GM12874 (cell line): ENCODE data around the gene CUL9.
A peak's percentile ranks its signal among the peaks of the same experiment; 100 is the strongest.

Experiments used
- CTCF ChIP-seq: IDR thresholded peaks from 2 replicates; pipeline ENCODE4 v1.5.1; 2011; ENCODE audit warnings: low read depth, mild to moderate bottlenecking, control low read depth, low read length, moderate library complexity; ENCODE audit not compliant: insufficient read depth

Gene CUL9

DNA sequence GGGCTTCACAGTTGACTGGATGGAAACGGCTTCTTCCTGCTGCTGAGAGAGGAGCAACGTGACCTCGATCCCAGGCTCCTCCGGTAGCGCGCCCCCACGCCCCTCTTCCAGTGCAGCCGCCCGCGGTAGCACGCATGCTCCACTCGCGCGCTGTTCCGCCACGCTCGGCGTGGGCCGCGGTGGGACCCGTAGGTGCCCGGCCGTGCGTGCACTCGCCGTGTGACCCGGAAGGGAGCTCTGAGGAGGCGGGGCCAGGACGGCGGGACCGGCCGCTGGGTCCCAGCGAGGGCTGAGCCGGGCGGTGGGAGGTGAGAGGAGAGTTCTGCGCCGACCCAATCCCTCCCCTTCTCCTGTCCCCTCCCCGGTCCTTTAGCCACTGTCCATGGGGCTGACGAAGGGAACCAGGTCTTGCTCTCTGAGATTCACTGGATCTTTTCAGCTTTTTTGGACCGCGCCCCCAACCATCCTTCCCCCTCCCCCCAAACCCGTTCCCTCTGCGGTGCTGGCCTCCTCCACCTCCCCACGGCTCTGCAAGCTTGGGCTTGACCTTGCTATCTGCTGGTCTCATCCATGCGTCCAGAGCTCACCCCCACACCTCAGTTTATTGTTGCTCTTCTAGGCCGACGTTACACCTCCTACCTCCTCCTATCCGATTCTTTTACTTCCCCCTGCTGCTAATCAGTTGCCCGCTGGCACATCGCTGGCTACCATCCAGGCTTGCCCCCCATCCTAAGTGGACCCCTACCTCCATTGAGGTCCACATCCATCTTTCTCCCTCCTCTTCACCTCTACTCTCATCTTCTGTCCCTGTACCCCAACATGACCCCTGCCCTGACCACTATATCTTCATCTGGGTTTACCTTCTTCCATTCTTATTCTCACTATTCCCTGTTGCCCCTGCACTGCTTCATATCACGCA, at the start of gene CUL9:
Gene CUL9 (plus strand): TSS at position 255 of the 919 bp plus-strand sequence. CDS start 2,115 bp downstream, outside the sequence.
- no peak for TF ChIP-seq CTCF

DNA sequence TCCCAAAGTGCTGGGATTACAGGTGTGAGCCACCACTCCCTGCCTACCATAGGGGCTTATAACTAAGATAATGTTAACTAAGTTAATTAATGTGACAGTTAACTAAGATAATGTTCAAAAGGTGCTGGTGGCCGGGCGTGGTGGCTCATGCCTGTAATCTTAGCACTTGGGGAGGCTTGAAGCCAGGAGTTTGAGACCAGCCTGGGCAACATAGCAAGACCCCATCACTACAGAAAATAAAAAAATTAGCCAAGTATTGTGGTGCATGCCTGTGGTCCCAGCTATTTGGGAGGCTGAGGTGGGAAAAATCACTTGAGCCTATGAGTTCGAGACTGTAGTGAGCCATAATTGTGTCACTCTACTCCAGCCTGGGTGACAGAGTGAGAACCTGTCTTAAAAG, 43.7 kb upstream of the CUL9 start:
- TF ChIP-seq CTCF: no peak

DNA sequence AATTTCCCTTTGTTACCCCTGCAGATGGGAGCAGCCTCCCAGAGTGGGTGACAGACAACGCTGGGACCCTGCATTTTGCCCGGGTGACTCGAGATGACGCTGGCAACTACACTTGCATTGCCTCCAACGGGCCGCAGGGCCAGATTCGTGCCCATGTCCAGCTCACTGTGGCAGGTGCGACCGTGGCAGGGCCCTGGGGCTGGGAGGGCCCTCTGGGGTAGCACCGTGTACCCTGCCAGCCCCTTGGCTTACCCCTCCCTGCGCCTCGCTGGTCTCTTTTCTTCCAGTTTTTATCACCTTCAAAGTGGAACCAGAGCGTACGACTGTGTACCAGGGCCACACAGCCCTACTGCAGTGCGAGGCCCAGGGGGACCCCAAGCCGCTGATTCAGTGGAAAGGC, 40.4 kb upstream of the CUL9 start:
- TF ChIP-seq CTCF: no peak

- no peak for TF ChIP-seq CTCF
Observed at GRCh38 chr6:43142101-43142500, 39.9 kb upstream of the CUL9 start.

GRCh38 chr6:43143235-43144128, 38.5 kb upstream of the CUL9 start:
- TF ChIP-seq CTCF: peak; percentile 99

DNA sequence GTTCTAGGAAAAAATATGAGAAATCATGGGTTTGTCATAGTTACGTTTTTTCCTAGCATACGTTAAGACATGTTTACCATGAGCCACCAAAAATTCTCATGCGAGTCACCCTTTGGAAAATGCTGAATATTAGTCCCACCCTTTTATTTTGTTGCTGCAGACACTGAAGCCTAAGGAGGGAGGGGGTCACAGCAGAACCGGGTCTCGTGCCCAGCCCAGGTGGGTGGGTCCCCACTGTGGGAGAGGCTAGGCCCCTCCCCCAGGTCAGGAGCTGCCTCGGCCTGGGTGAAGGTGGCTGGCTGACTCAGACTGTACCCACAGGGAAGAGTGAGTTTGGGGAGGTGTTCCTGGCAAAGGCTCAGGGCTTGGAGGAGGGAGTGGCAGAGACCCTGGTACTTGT, 37.1 kb upstream of the CUL9 start:
- TF ChIP-seq CTCF: no peak

DNA sequence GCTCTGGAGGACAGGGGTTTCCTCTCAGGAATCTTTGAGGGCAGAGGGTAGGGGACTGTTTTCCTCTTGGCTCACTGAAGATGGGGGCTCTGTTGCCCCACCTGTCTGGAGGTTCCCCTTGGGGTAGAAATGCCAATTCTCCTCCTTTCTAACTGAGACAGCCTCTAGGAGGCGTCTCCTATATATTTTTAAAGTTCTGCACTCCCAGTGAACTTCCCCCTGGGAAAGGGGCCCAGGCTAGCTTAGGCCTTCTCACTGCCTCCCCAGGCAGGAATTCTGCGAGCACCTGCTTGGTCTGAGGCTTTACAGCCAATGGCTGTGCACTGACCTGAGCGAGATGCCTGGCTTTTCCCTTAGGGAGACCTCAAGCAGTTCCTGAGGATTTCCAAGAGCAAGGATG, 35.7 kb upstream of the CUL9 start:
- no peak for TF ChIP-seq CTCF
